NCI-H345 treated with DMSO at 0.1 percent for 48 hours (cell line): ENCODE results near the gene PGP.
A peak's percentile ranks its signal among the peaks of the same experiment; 100 is the strongest.
"Not testable (repeated sequence)": the region's sequence is repeated elsewhere in the genome, so short reads cannot be mapped to it uniquely, and the experiment has no call there.

ENCODE experiments used
- DNase-seq: peaks from one replicate; lab custom pipeline; 2025; ENCODE audit not compliant: unreplicated experiment; lab: John Stamatoyannopoulos, UW

Gene PGP

DNA sequence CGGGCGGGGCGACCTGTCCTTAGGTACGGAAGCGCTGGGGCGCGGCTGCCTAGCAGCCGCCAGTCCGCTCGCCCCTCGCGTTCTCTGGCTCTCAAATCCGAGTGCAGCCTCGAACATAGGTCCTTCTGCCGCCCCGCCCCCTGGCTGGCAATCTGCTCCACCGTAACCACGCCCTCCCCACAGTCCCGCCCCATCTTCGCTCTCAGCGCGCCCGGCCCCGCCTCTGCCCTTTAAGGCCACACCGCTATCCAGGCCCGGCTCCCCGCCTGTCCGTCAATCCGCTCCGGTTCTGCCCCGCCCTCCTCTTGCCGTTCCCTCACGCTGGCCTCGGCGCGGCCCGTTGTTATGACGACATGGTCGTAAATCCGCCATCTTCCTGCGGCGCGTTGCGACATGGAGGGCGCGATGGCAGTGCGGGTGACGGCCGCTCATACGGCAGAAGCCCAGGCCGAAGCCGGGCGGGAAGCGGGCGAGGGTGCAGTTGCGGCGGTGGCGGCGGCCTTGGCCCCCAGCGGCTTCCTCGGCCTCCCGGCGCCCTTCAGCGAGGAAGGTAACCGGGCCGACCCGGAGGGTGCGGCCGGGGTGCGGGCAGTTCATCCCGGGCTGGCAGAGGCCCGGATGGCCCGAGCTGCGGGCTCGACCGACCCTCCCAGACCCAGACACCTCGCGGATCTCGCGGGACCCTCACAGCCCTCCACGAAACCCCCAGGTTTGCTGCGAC, 8.7 kb upstream of the PGP start, which contains the start of gene E4F1:
Gene E4F1 (plus strand): TSS at position 371 of the 721 bp plus-strand sequence. CDS start 23 bp downstream, at position 394.
- peak; percentile 98 for DNase-seq

DNA sequence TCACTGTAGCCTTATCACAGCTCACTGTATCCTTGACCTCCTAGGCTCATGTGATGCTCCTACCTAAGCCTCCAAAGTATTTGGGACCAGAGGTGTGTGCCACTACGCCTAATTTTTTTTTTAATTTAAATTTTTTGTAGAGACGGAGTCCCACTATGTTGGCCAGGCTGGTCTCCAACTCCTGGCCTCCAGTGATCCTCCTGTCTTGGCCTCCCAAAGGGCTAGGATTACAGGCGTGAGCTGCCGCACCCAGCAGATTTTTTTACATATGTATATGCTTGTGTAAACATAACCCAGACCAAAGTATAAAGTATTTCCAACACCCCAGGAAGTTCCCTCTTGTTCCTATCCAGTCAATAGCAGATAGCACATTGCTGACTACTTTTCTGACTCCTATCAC, 1.7 kb upstream of the PGP start:
- DNase-seq, result no peak

DNA sequence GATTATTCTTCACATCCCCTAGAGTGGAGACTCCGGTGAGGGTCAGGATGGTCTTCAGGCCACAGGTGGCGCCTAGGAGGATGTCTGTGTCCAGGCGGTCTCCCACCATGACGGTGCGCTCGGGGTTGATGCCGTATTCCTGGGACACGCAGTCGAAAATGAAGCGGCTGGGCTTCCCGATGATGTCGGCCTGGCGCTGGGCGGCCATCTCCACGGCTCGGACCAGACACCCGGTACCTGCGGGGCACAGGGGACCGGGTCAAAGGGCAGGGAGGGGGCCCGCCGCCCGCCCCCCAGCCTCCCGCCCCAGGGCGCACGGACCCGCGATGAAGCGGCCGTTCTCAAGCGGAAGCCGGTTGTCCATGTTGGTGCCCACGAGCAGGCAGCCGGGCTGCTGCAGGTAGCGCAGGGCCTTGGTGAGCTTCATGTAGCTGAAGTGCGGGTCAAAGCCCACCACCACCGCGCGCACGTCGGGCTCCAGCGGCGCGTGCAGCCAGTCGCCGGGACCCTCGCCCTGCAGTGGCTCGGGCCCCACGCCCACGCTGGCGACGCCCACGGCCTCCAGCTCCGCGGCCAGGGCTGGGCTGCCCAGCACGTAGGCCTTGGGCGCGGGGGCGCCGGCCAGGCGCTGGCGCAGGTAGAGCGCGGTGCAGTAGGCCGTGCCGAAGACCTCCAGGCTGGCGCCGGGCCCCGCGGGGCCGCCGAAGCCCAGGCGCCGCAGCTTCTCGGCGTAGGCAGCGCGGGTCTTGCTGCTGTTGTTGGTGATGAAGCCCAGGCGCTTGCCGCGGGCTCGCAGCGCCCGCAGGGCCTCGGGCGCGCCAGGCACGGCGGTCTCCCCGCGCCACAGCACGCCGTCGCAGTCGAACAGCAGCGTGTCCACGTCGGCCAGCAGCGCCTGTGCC, 572 bp downstream of the PGP start:
- no peak for DNase-seq

DNA sequence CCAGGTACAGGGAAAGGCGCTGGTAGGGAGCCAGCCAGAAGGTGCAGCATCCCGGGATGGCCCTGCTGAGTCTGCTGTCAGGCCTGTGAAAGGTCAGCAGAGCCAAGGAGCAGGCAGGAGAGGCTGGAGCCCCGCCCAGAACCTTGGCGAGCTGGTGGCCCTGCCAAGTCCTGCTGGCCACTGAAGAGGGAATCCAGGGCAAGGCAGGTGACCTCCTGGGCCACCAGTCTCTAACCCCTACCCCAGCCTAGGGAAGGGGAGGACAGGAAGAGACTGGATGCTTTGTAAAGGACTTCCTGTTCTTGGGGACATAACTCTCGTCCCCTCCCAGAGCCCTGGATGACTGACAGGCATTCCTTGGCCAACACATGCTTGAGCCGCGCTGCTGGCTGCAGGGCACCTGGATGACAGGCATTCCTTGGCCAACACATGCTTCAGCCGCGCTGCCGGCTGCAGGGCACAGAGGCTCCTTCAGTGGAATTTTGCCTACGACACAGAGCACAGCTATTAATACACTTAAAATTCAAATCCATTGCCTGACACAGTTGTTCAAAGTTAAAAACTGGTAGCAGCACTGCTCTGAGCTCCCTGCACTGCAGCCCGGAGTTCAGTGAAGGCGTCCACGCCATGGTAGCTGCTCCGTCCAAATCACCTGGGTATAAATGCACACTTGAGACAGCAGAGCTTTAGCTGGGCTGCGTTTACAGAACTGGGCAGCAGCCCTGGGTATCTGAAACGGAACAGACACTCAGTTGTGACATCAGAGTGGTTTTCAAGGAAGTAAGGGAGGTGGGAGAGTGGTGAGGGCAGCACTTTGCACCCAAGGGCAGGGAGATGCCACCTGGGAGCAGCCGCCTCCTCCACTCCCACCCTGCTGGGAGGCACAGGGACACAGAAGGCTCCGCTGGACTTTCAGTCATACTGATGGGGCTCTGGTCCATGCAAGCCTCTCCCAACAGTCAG, 2.0 kb downstream of the PGP start:
- DNase-seq, result no peak

DNA sequence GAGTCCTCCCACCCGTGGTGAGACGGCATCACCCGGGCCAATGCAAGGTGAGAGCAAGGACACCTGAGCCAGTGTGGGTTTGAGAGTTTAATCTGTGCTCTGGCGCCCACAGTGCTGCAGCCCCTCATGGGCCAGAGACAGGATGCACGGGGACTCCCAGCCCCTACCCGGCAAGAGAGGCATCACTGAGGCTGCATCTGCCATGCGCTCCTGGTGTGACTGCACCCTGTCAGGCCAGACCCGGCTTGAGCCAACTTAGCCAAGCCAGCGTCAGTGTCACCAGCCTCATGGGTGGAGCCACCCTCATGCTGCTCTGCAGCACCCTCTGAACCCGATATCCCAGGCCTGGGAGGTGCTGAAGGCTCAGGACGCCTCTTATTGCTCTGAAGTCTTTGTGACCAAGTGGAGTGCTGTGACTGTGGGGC, 2.7 kb downstream of the PGP start:
- DNase-seq, result no peak

DNA sequence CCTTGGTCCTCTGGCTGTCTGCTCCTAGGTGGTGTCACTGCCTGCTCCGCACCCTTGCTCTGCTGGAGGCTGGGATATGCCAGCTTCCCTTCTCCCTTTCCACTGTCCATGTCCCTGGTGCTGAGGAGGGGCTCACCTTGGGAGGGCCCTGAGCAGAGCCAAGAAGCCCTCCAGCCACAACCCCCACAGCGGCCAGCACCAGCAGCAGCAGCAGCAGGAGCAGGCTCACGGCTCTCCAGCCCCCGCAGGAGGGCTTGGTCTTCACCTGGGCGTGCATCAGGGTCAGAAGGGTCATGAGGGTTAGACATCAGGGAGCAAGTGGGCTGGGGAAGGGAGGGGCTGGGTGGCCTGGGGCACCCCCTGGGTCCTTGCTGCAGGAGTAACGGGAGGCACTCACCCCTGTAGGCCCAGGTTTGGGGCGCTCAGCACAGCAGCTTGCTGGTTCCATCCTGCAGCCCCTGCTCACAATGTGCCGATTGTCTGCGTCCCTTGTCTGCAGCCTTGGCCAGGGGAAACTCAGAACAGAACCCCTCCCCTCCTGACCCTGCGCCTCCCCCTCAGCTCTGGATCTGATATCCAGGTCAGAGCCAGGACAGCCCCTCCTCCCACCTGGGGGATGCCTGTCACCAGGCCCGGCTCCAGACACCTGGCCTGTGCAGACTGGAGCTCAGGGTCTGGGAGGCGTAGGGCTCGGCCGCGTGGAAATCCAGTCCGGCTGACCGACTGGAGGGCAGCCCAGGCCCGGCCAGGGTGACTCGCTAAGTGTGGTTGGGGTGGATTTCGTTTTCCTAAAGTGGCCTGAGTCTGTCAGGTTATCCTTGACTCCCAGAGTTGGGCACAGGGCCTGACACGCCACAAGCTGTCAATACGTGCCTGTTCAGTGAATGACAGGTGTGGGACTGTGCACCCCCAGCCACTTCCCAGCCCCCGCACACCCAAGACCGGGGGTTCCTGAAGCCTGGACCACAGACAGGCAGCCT, 4.0 kb downstream of the PGP start, which contains the start of gene BRICD5:
Gene BRICD5 (minus strand): TSS at position 478 of the 980 bp plus-strand sequence. CDS start 30 bp downstream, at position 448.
- no peak for DNase-seq

DNA sequence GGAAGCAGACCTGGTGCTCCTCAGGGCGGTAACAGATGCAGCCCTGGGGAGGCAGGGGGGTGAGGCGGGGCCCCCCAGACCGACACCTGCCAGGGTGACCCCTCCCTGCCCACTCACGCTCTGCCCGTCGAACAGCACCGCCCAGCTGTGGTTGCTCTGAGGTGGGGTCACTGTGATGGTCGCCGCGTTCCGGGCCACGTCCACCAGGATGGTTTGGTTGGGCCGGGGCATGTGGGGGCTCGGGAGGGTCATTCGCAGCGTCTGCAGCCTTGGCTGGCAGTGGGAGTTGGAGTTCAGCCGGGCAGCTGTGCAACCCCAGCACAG, 4.7 kb downstream of the PGP start:
- no peak for DNase-seq

DNA sequence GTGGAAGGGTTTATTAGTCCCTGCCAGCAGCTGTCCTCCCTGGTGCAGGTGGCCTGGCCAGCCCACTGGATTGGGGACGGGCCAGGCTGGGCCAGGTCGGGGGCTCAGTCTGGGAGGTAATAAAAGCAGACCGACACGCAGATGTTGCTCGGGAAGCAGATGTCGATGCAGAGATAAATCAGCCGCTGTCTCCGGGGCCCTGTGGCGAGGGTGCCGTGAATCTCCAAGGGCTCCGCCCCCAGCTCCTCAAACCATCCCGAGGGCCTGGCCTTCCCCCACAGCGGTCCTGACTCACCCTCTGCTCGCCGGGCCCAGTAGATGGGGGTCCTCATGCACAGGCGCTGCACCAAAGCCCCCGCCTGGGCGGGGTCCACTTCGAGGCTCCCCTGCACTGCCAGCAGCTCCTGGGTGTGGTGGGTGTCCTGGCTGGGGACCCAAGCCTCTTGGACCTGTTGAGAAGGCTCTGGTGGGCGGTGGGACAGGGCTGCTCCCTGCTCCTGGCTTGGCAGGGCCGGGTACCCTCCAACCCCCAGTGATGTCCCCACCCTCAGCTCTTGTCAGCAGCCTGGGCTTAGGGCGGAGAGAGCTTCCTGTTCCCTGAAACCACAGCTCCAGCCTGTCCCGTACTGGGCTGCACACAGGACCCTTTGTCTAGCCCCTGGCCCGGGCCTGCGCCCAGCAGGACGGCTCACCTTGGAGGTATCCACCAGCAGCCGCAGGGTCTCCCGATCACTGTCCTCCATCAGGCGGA, 5.2 kb downstream of the PGP start:
- DNase-seq, result no peak

DNA sequence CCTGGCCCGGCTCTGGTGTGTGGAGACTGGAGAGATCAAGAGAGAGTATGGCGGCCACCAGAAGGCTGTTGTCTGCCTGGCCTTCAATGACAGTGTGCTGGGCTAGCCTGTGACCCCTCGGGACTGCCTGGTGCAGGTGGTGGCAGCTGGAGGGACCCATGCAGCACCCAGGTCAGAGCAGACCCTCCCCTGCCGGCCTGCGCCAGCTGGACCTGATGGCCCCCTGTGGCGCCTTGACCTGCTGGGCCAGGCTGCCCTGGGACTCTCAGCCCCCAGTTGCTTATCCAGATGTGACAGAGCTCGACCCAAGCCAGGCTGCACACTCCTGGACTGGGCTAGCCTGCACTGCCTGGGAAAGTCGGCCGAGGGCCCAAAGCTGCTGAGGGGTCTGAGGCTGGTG, 5.9 kb downstream of the PGP start:
- no peak for DNase-seq

DNA sequence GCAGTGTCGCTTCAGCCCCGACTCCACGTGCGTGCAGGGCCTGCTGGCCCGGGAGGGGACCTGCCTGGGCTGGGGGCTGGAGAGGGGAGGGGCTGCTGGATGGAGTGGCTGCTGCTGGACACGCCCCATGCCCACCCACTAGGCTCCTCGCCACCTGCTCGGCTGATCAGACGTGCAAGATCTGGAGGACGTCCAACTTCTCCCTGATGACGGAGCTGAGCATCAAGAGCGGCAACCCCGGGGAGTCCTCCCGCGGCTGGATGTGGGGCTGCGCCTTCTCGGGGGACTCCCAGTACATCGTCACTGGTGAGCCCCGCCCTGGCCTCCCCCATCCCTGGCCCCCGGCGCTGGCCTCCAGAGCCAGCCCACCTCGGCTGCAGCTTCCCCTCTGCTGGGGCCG, 6.3 kb downstream of the PGP start:
- peak; percentile 61 for DNase-seq

DNA sequence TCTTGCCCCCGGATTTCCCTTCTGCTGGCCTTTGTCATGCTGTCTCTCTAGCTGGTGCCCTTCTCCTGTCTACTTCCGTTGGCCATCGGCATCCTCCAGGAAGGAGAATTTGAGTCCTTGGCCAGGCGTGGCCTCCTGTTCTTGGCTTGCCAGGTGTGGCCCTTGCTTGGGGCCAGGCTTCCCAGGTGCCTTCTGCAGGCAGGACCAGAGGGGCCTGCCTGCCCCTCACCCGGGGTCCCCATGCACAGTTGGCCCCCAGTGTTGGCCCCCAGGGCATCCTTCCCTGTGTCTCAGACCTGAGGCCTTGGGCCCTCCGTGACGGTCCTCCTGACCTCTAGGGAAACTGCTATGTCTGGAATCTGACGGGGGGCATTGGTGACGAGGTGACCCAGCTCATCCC, 6.8 kb downstream of the PGP start:
- no peak for DNase-seq

DNA sequence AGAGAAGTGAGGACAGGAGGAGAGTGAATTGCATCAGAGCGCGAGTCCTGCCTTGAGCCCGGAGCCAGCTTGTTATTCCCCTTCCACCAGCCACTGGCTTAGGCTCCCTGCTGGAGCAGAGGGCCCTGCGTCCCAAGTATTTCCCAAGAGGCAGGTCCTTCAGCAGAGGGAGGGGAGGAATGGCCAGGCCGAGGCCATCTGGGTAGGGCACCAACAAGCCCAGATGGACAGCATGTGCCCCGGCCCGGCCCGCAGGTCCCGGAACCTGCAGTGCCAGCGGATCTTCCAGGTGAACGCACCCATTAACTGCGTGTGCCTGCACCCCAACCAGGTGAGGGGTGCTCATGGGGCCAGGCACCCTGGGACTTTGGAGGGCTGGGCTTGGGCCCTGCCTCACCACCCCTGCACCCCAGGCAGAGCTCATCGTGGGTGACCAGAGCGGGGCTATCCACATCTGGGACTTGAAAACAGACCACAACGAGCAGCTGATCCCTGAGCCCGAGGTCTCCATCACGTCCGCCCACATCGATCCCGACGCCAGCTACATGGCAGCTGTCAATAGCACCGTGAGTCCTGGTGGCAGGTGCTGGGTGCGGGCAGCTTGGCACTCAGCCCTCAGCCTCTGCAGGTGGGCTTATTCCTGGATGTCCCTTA, 7.7 kb downstream of the PGP start:
- peak; percentile 36 for DNase-seq

DNA sequence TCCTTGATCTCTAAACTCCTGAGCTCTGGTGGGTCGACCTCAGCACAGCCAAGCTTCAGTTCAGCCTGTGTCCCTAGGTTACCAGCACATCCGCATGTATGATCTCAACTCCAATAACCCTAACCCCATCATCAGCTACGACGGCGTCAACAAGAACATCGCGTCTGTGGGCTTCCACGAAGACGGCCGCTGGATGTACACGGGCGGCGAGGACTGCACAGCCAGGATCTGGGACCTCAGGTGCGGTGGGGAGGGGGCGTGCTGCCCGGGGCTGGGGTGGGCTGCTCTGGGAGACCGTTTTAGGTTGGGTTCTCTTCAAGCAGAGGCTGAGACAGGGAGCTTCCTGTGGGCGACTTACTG, 8.2 kb downstream of the PGP start:
- DNase-seq, result no peak

DNA sequence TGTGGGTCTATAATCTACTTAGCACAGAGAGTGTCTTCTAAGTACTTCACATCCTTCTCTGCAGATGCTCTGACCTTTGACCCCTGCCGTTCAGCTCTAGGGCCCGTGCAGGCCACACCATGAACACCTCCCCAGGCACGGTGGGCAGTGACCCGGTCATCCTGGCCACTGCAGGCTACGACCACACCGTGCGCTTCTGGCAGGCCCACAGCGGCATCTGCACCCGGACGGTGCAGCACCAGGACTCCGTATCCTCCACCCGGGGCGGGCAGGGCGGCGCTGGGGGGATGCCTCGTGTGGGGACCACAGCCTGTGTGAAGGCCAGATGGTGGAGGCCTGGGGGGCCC, 8.7 kb downstream of the PGP start:
- DNase-seq, result no peak

DNA sequence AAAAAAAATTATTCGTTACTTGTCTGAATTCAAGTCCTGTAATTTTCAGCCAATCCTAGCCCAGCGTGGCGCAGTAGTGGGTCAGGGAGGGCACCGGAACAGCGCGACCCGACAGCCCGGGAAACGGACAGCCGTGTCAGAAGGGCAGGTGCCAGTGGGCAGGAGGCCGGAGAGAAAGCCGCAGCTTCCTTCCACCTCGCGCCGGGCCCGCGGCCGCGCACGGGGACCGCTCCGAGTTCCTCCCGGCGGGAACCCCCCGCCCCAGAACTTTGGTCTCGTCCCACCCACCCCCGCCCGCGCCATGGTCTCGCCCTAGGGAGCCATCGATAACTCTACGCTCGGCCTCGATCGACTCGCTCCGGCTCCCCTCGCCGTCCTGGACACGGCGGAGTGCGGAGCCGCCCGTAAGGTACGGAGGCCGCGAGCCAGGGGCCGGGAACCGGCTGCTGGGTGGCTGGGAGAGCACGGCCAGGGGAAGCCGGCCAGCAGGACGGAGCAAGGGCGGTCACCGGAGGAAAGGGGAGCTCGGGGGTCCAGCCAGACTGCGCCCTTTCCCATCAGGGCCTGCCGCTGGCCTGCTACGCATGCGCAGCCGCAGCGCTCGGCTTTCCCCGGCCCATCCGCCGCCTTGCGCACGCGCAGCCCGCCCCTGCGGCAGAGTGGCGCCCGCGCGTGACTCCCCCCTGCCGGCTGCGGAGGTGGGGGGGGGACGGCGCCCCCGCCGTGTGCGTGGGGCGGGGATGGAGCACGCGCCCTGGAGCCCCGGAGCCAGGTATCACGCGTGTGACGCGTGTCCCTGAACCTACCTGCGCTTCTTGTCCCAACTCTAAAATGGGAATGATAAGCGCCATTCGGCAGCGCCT, 9.3 kb downstream of the PGP start, which contains the start of gene MLST8:
Gene MLST8 (plus strand): TSS at position 351 of the 863 bp plus-strand sequence. CDS start 632 bp downstream, outside the sequence.
- DNase-seq, result peak; percentile 84

DNA sequence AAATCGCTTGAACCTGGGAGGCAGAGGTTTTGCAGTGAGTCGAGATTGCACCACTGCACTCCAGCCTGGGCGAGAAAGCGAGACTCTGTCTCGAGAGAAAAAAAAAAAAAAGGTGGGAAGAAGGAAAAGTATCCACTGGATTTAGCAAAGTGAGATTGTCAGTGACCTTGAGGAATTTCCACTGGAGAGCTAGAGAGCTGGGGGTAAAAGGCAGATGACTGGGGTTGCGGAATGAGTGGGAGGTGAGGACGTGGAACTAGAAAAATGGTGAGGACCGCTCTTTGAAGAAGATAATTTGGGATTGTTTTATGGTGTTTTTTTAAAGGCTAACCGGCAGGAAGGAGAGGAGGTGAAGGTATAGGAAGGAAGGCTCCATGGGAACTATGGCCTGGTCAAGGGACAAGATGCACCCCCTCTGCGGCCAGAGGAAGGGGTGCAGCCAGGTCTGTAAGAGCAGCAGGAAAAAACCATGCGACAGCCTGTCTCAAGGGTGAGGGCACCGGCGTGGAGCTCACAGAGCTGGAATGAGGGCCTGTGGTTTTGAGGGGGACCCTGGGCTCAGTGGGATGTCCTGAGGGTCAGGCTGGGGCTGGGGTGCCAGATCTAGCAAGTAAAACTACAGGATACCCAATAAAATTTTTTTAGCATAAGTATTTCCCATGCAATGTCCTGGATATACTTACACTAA, 10.1 kb downstream of the PGP start:
- DNase-seq, result no peak

DNA sequence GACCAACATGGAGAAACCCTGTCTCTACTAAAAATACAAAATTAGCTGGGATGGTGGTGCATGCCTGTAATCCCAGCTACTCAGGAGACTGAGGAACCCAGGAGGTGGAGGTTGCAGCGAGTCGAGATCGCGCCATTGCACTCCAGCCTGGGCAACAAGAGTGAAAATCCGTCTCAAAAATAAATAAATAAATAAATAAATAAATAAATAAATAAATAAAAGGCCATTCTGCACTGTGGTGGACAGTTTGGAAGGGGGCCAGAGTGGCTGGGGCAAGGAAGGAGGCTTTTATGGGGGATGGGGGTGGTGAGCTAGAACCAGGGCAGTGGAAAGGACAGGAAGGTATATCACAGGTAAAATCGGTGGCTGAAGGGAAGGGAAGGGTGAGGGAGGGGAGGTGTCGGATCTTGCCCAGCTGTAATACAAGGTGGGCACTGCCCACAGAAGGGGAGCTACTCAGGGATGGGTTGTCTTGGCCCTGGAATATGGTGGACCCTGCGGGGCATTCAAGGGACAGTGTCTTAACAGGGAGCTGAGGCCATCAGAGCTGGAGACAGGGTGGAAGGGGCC, 11.4 kb downstream of the PGP start:
- DNase-seq, result not testable (repeated sequence)
